A549 (cell line): Measurements from ENCODE around the gene CHRNA4.

Experiments
- CBX8 ChIP-seq: fragments of 200-600 bp; sonication (generic); IDR thresholded peaks from 2 replicates; pipeline ENCODE4 v1.6.1; 2016
- EP300 ChIP-seq, 2 experiments: fragments of >200 bp; sonication (Bioruptor Twin); formaldehyde crosslinking; IDR thresholded peaks; 2 replicates in 1 of 2; 3 replicates in 1 of 2; pipeline ENCODE4 v1.6.1; 2016 to 2017
- GATA3 ChIP-seq: IDR thresholded peaks from 2 replicates; pipeline ENCODE4 v1.6.1; 2012; ENCODE audit warnings: borderline replicate concordance
- POLR2A ChIP-seq: IDR thresholded peaks from 2 replicates; pipeline ENCODE4 v1.6.1; 2012; ENCODE audit warnings: mild to moderate bottlenecking, low read length
- TF ChIP-seq, protein P1 (sequence below): fragments of >200 bp; sonication (Bioruptor Twin); formaldehyde crosslinking; IDR thresholded peaks from 3 replicates; pipeline ENCODE4 v1.5.1; 2016
- TF ChIP-seq, protein P2 (sequence below): IDR thresholded peaks from 2 replicates; pipeline ENCODE4 v1.6.1; 2012
- TF ChIP-seq, protein P3 (sequence below): fragments of 250-450 bp; sonication (Bioruptor Pico); IDR thresholded peaks from 2 replicates; pipeline ENCODE4 v1.5.0; 2021; ENCODE audit warnings: mild to moderate bottlenecking, moderate library complexity, borderline replicate concordance
- TF ChIP-seq, protein P4 (sequence below): fragments of 200-600 bp; sonication (generic); IDR thresholded peaks from 2 replicates; pipeline ENCODE4 v1.6.1; 2016; ENCODE audit warnings: antibody characterized with exemption, mild to moderate bottlenecking, moderate library complexity

DNA sequence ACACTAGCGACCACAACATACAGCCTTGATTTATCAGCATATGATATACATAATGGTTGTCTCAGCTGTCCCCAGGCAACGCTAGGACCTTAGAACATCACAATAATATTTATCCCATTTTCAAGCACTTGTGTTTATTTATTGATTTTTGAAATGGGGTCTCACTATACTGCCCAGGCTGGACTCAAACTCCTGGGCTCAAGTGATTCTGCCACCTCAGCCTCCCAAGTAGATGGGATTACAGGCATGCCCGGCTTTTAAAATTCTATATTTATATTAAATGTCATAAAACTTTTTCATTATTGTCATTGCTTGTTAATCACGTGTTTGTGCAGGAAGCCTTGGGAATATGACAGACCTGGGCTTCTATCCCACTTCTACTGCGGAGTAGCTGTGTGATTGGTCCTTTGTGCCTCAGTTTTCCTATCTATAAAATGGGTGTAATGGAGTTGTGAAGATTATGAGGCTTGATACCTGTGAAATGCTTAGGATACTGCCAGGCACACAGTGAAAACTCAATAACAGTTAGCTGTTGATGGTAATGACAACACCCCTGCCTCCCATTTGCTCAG is 58.0 kb downstream of the CHRNA4 start:
- TF ChIP-seq, protein P1, sequence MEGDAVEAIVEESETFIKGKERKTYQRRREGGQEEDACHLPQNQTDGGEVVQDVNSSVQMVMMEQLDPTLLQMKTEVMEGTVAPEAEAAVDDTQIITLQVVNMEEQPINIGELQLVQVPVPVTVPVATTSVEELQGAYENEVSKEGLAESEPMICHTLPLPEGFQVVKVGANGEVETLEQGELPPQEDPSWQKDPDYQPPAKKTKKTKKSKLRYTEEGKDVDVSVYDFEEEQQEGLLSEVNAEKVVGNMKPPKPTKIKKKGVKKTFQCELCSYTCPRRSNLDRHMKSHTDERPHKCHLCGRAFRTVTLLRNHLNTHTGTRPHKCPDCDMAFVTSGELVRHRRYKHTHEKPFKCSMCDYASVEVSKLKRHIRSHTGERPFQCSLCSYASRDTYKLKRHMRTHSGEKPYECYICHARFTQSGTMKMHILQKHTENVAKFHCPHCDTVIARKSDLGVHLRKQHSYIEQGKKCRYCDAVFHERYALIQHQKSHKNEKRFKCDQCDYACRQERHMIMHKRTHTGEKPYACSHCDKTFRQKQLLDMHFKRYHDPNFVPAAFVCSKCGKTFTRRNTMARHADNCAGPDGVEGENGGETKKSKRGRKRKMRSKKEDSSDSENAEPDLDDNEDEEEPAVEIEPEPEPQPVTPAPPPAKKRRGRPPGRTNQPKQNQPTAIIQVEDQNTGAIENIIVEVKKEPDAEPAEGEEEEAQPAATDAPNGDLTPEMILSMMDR, result no peak
- TF ChIP-seq EP300 (IDR thresholded peaks at IDR 0.05), result no peak
- TF ChIP-seq, protein P2, sequence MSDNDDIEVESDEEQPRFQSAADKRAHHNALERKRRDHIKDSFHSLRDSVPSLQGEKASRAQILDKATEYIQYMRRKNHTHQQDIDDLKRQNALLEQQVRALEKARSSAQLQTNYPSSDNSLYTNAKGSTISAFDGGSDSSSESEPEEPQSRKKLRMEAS, result no peak
- no peak for TF ChIP-seq CBX8
- TF ChIP-seq POLR2A, result no peak
- TF ChIP-seq, protein P3, sequence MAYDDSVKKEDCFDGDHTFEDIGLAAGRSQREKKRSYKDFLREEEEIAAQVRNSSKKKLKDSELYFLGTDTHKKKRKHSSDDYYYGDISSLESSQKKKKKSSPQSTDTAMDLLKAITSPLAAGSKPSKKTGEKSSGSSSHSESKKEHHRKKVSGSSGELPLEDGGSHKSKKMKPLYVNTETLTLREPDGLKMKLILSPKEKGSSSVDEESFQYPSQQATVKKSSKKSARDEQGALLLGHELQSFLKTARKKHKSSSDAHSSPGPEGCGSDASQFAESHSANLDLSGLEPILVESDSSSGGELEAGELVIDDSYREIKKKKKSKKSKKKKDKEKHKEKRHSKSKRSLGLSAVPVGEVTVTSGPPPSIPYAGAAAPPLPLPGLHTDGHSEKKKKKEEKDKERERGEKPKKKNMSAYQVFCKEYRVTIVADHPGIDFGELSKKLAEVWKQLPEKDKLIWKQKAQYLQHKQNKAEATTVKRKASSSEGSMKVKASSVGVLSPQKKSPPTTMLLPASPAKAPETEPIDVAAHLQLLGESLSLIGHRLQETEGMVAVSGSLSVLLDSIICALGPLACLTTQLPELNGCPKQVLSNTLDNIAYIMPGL (CRISPR knock-in tag), result no peak
- TF ChIP-seq, protein P4, sequence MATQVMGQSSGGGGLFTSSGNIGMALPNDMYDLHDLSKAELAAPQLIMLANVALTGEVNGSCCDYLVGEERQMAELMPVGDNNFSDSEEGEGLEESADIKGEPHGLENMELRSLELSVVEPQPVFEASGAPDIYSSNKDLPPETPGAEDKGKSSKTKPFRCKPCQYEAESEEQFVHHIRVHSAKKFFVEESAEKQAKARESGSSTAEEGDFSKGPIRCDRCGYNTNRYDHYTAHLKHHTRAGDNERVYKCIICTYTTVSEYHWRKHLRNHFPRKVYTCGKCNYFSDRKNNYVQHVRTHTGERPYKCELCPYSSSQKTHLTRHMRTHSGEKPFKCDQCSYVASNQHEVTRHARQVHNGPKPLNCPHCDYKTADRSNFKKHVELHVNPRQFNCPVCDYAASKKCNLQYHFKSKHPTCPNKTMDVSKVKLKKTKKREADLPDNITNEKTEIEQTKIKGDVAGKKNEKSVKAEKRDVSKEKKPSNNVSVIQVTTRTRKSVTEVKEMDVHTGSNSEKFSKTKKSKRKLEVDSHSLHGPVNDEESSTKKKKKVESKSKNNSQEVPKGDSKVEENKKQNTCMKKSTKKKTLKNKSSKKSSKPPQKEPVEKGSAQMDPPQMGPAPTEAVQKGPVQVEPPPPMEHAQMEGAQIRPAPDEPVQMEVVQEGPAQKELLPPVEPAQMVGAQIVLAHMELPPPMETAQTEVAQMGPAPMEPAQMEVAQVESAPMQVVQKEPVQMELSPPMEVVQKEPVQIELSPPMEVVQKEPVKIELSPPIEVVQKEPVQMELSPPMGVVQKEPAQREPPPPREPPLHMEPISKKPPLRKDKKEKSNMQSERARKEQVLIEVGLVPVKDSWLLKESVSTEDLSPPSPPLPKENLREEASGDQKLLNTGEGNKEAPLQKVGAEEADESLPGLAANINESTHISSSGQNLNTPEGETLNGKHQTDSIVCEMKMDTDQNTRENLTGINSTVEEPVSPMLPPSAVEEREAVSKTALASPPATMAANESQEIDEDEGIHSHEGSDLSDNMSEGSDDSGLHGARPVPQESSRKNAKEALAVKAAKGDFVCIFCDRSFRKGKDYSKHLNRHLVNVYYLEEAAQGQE, result no peak
- no peak for TF ChIP-seq GATA3
